NT2/D1 (cell line): ENCODE measurements around the gene AK8.

Source experiments
- DNase-seq: peaks from one replicate; pipeline ENCODE4 v3.0.0-alpha.2; 2011; ENCODE audit warnings: low read depth, low spot score
- H3K27me3 ChIP-seq: 2 replicates; pipeline ENCODE4 v1.6.0; 2011; ENCODE audit warnings: mild to moderate bottlenecking; ENCODE audit not compliant: insufficient read length, insufficient read depth
- H3K36me3 ChIP-seq: 2 replicates; pipeline ENCODE4 v1.6.1; 2011; ENCODE audit warnings: mild to moderate bottlenecking, low read length, mixed read lengths; ENCODE audit not compliant: insufficient read depth, insufficient read length
- H3K4me1 ChIP-seq: 2 replicates; pipeline ENCODE4 v1.5.1; 2011; ENCODE audit not compliant: insufficient read depth, insufficient read length
- H3K4me3 ChIP-seq: 2 replicates; pipeline ENCODE4 v1.5.1; 2011; ENCODE audit warnings: low read depth; ENCODE audit not compliant: insufficient read length
- H3K9ac ChIP-seq: 2 replicates; pipeline ENCODE4 v1.6.0; 2011; ENCODE audit warnings: low read depth; ENCODE audit not compliant: insufficient read length
- H3K9me3 ChIP-seq: 2 replicates; pipeline ENCODE4 v1.5.1; 2011; ENCODE audit warnings: mild to moderate bottlenecking, low read length; ENCODE audit not compliant: insufficient read depth
- SUZ12 ChIP-seq: IDR thresholded peaks from 2 replicates; pipeline ENCODE4 v1.6.1; 2011; ENCODE audit not compliant: insufficient read length, insufficient read depth; ENCODE audit errors: extremely low read depth
- YY1 ChIP-seq: IDR thresholded peaks from 2 replicates; pipeline ENCODE4 v1.6.1; 2011; ENCODE audit not compliant: insufficient read length, insufficient read depth
- ZNF274 ChIP-seq: IDR thresholded peaks from 2 replicates; pipeline ENCODE4 v1.6.1; 2011; ENCODE audit warnings: mild to moderate bottlenecking, low read depth, low read length

The AK8 gene

GRCh38 chr9:132782037-132782436 is 96.0 kb downstream of the AK8 start:
- DNase-seq = no peak
- TF ChIP-seq SUZ12 (no peak), ZNF274 (no peak)
- Histone ChIP-seq H3K27me3 (peaks cover 4% of the 10 kb centered on the region), H3K36me3 (no peaks in the 10 kb centered on the region), H3K4me1 (peaks cover 3% of the 10 kb centered on the region), H3K4me3 (no peak overlapping the region), H3K9me3 (no peaks in the 10 kb centered on the region), H3K9ac (no peak overlapping the region)

- Histone ChIP-seq H3K36me3 (no peaks in the 10 kb centered on the region), H3K4me1 (peaks cover 3% of the 10 kb centered on the region), H3K4me3 (no peak overlapping the region), H3K27me3 (no peaks in the 10 kb centered on the region), H3K9ac (no peak overlapping the region), H3K9me3 (no peaks in the 10 kb centered on the region)
- DNase-seq = no peak
- TF ChIP-seq SUZ12 (no peak), YY1 (no peak), ZNF274 (no peak)
Measured at GRCh38 chr9:132780230-132781007, 97.7 kb downstream of the AK8 start.

- no peaks in the 10 kb centered on the region for H3K9me3 ChIP-seq
- peaks cover 1% of the 10 kb centered on the region for H3K4me1 ChIP-seq
- no peak for DNase-seq
- peaks cover 15% of the 10 kb centered on the region for H3K27me3 ChIP-seq
- no peak overlapping the region for H3K9ac ChIP-seq
- H3K36me3 ChIP-seq = no peaks in the 10 kb centered on the region
- TF ChIP-seq YY1 (no peak), SUZ12 (no peak), ZNF274 (no peak)
- no peak overlapping the region for H3K4me3 ChIP-seq
Measured at GRCh38 chr9:132776891-132777290, 101.2 kb downstream of the AK8 start.

GRCh38 chr9:132776268-132776667 is 101.8 kb downstream of the AK8 start:
- no peaks in the 10 kb centered on the region for H3K36me3 ChIP-seq
- no peak for DNase-seq
- no peaks in the 10 kb centered on the region for H3K4me1 ChIP-seq
- no peaks in the 10 kb centered on the region for H3K9me3 ChIP-seq
- TF ChIP-seq YY1 (no peak), SUZ12 (no peak), ZNF274 (no peak)
- no peak overlapping the region for H3K4me3 ChIP-seq
- peaks cover 21% of the 10 kb centered on the region for H3K27me3 ChIP-seq
- no peak overlapping the region for H3K9ac ChIP-seq

- H3K9me3 ChIP-seq = no peaks in the 10 kb centered on the region
- peaks cover 4% of the 10 kb centered on the region for H3K4me1 ChIP-seq
- TF ChIP-seq YY1 (no peak), SUZ12 (no peak), ZNF274 (no peak)
- H3K4me3 ChIP-seq = no peak overlapping the region
- H3K9ac ChIP-seq = no peak overlapping the region
- H3K27me3 ChIP-seq = peaks cover 26% of the 10 kb centered on the region
- DNase-seq = no peak
- H3K36me3 ChIP-seq = no peaks in the 10 kb centered on the region
Measured at GRCh38 chr9:132775720-132776119, 102.4 kb downstream of the AK8 start.

- TF ChIP-seq YY1 (no peak), SUZ12 (no peak), ZNF274 (no peak)
- Histone ChIP-seq H3K27me3 (peaks cover 31% of the 10 kb centered on the region), H3K9me3 (no peaks in the 10 kb centered on the region), H3K4me1 (peaks cover 5% of the 10 kb centered on the region), H3K36me3 (no peaks in the 10 kb centered on the region), H3K4me3 (no peak overlapping the region), H3K9ac (no peak overlapping the region)
- DNase-seq = no peak
Measured at GRCh38 chr9:132774886-132775285, 103.2 kb downstream of the AK8 start.

- Histone ChIP-seq H3K4me1 (peaks cover 9% of the 10 kb centered on the region), H3K36me3 (no peaks in the 10 kb centered on the region), H3K4me3 (no peak overlapping the region), H3K9ac (no peak overlapping the region), H3K27me3 (peaks cover 41% of the 10 kb centered on the region), H3K9me3 (no peaks in the 10 kb centered on the region)
- TF ChIP-seq YY1 (no peak), ZNF274 (no peak), SUZ12 (no peak)
- no peak for DNase-seq
Measured at GRCh38 chr9:132773764-132774339, 104.2 kb downstream of the AK8 start.
